Omental fat pad (tissue), 4 donors: ENCODE measurements around the gene PLCG2. TPM values are rescaled to one million over a fixed set of nuclear protein-coding genes. Genes with fewer than 3 reads are reported as not detected.

Experiments
- ATAC-seq: fragments of 150-250 bp; one replicate; pipeline ENCODE4 v1.9.1; 2016; ENCODE audit warnings: mild to moderate bottlenecking, moderate library complexity; ENCODE audit not compliant: low FRiP score
- DNase-seq: peaks from one replicate; pipeline ENCODE4 v3.0.0-alpha.2; 2019; ENCODE audit warnings: low spot score
- total RNA-seq, 4 donors: library from RNA; depleted of rRNA; stranded (reverse); fragments of >200 nt; gene quantifications; one replicate each; pipeline ENCODE4 v1.1.0, GENCODE V29; 2016
- TF ChIP-seq, protein P1 (sequence below), 3 donors: fragments of 450-650 bp; IDR thresholded peaks; one replicate each; pipeline ENCODE4 v1.5.1; 2016 to 2017; ENCODE audit warnings: antibody characterized with exemption in 3 of 3, mild to moderate bottlenecking in 3 of 3, moderate library complexity in 2 of 3

Gene PLCG2
- total RNA-seq, 4 donors from 2014 or later = 8.3 to 59.6 (median 19.9) TPM

DNA sequence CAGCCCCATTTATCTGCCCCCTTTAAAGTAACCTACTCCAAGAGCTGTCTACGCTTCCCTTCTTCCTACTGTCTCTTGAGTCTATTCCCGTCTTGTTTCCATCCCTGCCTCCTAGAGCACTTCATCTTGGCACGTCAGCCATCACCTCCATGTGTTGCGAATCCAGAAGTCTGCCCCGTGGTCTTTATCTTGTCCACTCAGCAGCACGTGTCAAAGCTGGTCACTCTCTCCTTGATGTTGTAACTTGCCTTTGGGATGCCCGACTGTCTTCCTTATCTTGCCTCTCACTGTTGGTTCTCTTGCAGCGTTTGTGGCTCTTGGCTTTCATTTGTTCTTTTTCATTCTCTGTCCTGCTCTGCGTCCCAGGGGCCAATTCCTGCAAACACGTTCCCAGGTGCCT lies 99.4 kb downstream of the PLCG2 start:
- ATAC-seq = no peak

DNA sequence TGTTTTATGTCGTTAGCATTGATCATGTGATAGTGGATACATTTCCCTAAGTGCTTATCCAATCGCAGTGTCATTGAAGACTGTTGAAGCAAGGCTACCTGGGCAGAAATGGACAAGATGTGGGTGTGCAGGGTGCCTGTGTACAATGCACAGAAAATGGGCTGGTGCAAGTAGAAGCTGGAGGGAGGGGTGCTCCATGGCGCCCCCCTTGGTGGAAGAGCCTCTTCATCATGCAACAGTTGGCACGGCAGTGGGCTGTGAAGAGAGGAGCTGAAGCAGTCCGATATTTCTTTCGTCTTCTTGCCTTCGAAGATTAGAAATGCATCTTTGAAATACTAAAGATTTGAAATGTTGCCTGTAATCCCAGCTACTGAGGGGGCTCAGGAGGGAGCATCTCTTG lies 100.5 kb downstream of the PLCG2 start:
- no peak for DNase-seq
- no peak for ATAC-seq
- TF ChIP-seq, protein P1, sequence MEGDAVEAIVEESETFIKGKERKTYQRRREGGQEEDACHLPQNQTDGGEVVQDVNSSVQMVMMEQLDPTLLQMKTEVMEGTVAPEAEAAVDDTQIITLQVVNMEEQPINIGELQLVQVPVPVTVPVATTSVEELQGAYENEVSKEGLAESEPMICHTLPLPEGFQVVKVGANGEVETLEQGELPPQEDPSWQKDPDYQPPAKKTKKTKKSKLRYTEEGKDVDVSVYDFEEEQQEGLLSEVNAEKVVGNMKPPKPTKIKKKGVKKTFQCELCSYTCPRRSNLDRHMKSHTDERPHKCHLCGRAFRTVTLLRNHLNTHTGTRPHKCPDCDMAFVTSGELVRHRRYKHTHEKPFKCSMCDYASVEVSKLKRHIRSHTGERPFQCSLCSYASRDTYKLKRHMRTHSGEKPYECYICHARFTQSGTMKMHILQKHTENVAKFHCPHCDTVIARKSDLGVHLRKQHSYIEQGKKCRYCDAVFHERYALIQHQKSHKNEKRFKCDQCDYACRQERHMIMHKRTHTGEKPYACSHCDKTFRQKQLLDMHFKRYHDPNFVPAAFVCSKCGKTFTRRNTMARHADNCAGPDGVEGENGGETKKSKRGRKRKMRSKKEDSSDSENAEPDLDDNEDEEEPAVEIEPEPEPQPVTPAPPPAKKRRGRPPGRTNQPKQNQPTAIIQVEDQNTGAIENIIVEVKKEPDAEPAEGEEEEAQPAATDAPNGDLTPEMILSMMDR (IDR thresholded peaks at IDR 0.05) = no peak

More for the DNA sequence above, 99.4 kb downstream of the PLCG2 start:
- TF ChIP-seq, protein P1 (IDR thresholded peaks at IDR 0.05) = no peak
- DNase-seq = no peak

DNA sequence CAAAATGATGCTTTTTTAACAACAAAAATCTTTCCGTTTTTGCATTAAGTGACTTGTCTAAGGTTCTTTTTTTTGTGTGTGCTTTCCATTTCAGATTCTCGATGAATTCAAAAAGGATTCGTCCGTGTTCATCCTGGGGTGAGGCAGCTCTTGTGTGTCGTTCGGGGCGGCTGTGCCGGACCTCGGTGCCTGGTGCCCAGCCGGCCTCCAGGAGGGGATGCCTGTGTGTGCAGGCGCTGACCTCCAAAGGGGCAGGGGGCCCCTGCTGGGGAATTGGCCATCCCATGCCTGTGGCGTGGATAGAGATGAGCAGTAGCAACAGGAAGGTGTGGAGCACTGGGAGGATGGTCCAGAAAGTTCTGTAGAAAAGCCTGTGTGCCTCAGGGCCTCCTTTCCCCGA lies 101.7 kb downstream of the PLCG2 start:
- ATAC-seq (no peak), DNase-seq (no peak)
- TF ChIP-seq, protein P1 (IDR thresholded peaks at IDR 0.05) = no peak

DNA sequence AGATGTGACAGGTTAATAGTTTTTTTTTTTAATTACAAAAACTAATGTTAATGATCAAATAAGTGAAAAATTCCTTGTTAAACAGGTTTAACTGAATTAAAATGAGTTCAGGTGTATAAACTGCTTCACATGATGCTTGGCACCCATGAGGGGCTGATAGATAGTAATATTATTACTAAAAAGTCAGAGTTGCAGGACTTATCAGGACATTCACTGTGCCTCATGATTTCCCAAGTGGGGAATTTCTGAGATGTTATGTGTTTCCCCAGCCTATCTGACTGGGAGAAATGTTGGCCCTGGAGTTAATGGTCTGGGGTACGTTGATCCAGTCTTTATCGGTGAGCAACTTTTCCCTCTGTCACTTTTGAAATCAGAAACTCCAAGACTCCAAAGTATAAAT lies 102.1 kb downstream of the PLCG2 start:
- no peak for ATAC-seq
- TF ChIP-seq, protein P1 (IDR thresholded peaks at IDR 0.05) = no peak
- DNase-seq = no peak

DNA sequence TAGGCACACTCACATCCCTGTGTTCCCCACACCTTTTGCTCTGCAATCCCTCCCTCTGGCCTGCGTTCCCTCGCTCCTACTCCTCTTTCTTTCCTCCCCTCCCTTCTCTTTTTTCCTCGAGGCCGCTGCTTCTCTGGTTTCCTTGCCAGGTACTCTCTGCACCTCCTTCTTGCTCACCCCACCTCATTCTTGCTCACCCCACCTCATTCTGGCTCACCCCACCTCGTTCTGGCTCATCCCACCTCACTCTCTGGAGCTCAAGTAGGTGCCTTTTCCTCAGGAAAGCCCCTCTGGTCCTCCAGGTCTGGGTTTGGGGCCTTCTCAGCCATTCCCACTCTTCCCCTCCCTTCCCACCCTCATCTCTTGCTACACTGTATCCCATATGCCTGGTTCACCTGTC lies 103.5 kb downstream of the PLCG2 start:
- TF ChIP-seq, protein P1 (IDR thresholded peaks at IDR 0.05) = no peak
- ATAC-seq = no peak
- no peak for DNase-seq

DNA sequence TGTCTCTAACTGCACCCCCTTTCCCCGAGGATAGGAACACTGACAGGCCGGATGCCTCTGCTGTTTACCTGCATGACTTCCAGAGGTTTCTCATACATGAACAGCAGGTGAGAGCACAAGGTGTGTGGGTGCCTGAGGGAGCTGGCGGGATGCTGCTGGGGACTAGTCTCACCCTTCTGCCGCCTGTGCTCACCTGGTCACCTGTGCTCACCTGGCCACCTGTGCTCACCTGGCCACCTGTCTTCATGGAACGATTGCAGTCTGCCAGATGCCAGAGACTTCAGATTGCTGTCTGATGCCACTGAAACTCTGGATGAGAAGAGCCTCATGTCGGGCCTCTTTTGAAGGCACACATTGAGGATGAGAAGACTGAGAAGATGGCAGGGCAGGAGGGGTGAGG lies 104.1 kb downstream of the PLCG2 start:
- ATAC-seq = no peak
- TF ChIP-seq, protein P1 (IDR thresholded peaks at IDR 0.05) = no peak
- no peak for DNase-seq

DNA sequence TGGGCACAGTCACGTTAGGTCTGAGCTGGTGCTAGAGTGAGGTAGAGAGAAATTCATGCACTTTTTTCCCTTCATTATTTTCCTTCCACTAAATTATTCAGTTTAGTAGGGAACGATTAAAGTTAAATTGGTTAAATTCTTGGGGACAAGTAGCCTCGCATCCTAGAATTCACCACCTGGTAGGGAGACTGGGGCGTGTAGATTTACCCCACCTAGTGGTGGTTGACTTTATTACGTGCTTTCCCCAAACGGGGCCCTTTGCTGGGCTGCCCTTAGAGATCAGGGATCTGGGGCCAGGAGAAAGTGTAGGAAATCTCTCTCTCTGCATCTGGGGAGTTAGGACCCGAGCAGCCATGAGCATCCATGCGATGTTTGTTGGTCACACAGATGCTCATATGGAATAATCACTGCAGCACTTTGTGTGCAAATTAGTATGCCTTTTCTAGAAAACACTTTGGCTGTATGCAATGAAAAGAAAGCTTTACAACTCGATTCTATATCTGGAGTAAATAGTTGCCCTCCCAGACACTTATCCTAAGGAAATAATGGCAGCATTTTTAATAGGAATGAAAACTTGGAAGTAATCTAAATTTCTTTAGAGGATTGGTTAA lies 107.0 kb downstream of the PLCG2 start:
- ATAC-seq = no peak
- DNase-seq = no peak
- TF ChIP-seq, protein P1 (IDR thresholded peaks at IDR 0.05) = no peak
